A673 (cell line): ENCODE results near the gene ANK2. TPM values are rescaled to one million over a fixed set of nuclear protein-coding genes. Genes with fewer than 3 reads are reported as not detected.
A peak's percentile ranks its signal among the peaks of the same experiment; 100 is the strongest.

ENCODE experiments used
- BruUV-seq: library from RNA; stranded (reverse); fragments of 400-500 nt; replicated peaks from 2 replicates; lab custom pipeline; 2021; lab: Mats Ljungman, UMichigan
- CTCF ChIA-PET: fragments of 300-600 bp; sonication (Branson Sonifier 250); formaldehyde crosslinking; loops from one replicate; lab custom pipeline; 2022; ENCODE audit warnings: antibody characterized with exemption; lab: Charles Lee
- POLR2A ChIA-PET: fragments of 300-600 bp; sonication (Branson Sonifier 250); formaldehyde crosslinking; loops from one replicate; lab custom pipeline; 2022; ENCODE audit warnings: antibody characterized with exemption; ENCODE audit not compliant: low non-redundant PET; lab: Charles Lee
- DNase-seq: peaks from one replicate; pipeline ENCODE4 v3.0.0-alpha.2; 2015; ENCODE audit warnings: low spot score
- H3K27ac ChIP-seq: fragments of 200-600 bp; sonication (generic); 2 replicates; pipeline ENCODE4 v1.5.1; 2016; ENCODE audit warnings: mixed run types, low read depth, mild to moderate bottlenecking, mixed read lengths, antibody characterized with exemption, low read length; ENCODE audit not compliant: poor library complexity, severe bottlenecking
- H3K27me3 ChIP-seq: fragments of 200-600 bp; sonication (generic); replicated peaks from 2 replicates; pipeline ENCODE4 v1.6.1; 2017; ENCODE audit warnings: mixed run types, low read depth, mild to moderate bottlenecking, mixed read lengths, antibody characterized with exemption, low read length; ENCODE audit not compliant: insufficient read depth, poor library complexity
- H3K36me3 ChIP-seq: fragments of 200-600 bp; sonication (generic); 2 replicates; pipeline ENCODE4 v1.6.1; 2016; ENCODE audit warnings: mixed run types, mild to moderate bottlenecking, mixed read lengths, antibody characterized with exemption, low read length; ENCODE audit not compliant: insufficient read depth, poor library complexity, severe bottlenecking
- H3K4me1 ChIP-seq: fragments of 200-600 bp; sonication (generic); 2 replicates; pipeline ENCODE4 v1.6.1; 2017; ENCODE audit warnings: mixed run types, mild to moderate bottlenecking, mixed read lengths, antibody characterized with exemption, low read length; ENCODE audit not compliant: insufficient read depth, poor library complexity, severe bottlenecking
- H3K4me3 ChIP-seq: fragments of 200-600 bp; sonication (generic); 2 replicates; pipeline ENCODE4 v1.5.1; 2016; ENCODE audit warnings: low read depth, mixed run types, mild to moderate bottlenecking, mixed read lengths, low read length; ENCODE audit not compliant: poor library complexity, severe bottlenecking
- H3K9me3 ChIP-seq: fragments of 200-600 bp; sonication (generic); 2 replicates; pipeline ENCODE4 v1.6.1; 2016; ENCODE audit warnings: mixed run types, low read depth, mild to moderate bottlenecking, mixed read lengths, antibody characterized with exemption, low read length; ENCODE audit not compliant: poor library complexity, severe bottlenecking
- EZH2 ChIP-seq: fragments of 200-600 bp; sonication (generic); IDR thresholded peaks from 2 replicates; pipeline ENCODE4 v1.6.1; 2017; ENCODE audit warnings: borderline replicate concordance, low read depth, mild to moderate bottlenecking, mixed read lengths, antibody characterized with exemption, low read length; ENCODE audit not compliant: poor library complexity, severe bottlenecking
- intact Hi-C: fragments of 100-400 bp; cut with micrococcal nuclease; formaldehyde crosslinking; loops from one replicate; pipeline ENCODE4 v1.10.0; 2022; ENCODE audit not compliant: unreplicated experiment
- total RNA-seq: library from RNA; stranded (reverse); gene quantifications from 2 replicates; pipeline ENCODE4 v1.2.3, GENCODE V29; 2021
- TF ChIP-seq, protein P1 (sequence below): fragments of 300-800, 200-600 bp; sonication (generic); conservative IDR thresholded peaks from 2 replicates; pipeline ENCODE4 v1.5.1; 2017; ENCODE audit warnings: low read depth, mild to moderate bottlenecking, antibody characterized with exemption, low read length, moderate library complexity, mixed read lengths

ANK2 gene
- total RNA-seq, 1 experiment from 2014 or later: 12.7 TPM

DNA sequence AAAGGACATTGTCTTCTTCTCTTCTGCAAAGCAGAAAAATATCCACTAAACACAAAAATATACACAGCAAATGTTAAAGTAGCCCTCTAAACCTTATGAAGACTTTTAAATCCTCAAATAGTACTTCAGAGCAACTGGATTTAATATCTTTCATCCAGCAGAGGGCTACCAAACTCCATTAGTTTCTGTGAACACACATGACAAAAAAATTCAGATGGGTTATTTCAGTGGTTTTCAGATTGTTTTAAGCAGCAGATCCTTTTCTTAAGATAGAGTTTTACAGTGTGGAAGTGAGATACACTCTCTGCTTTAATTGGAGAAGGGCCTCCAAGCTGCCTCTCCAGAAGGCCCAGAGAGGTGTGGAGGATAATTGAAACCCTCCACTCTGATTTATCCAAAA lies 56.7 kb downstream of the ANK2 start:
- peak; percentile 60 for DNase-seq
- Histone ChIP-seq H3K4me1 (no peaks in the 10 kb centered on the region), H3K9me3 (no peaks in the 10 kb centered on the region), H3K27me3 (no peaks in the 10 kb centered on the region), H3K27ac (no peak overlapping the region), H3K4me3 (no peak overlapping the region), H3K36me3 (no peaks in the 10 kb centered on the region)
- intact Hi-C loops: loop anchor here (10.0 kb wide), 1 partner anchor 1269 kb away; no protein-coding TSS in a partner anchor
- CTCF ChIA-PET: no interaction called here
- BruUV-seq: no TSS peak
- POLR2A ChIA-PET: no interaction called here
- no peak for TF ChIP-seq EZH2
- TF ChIP-seq, protein P1, sequence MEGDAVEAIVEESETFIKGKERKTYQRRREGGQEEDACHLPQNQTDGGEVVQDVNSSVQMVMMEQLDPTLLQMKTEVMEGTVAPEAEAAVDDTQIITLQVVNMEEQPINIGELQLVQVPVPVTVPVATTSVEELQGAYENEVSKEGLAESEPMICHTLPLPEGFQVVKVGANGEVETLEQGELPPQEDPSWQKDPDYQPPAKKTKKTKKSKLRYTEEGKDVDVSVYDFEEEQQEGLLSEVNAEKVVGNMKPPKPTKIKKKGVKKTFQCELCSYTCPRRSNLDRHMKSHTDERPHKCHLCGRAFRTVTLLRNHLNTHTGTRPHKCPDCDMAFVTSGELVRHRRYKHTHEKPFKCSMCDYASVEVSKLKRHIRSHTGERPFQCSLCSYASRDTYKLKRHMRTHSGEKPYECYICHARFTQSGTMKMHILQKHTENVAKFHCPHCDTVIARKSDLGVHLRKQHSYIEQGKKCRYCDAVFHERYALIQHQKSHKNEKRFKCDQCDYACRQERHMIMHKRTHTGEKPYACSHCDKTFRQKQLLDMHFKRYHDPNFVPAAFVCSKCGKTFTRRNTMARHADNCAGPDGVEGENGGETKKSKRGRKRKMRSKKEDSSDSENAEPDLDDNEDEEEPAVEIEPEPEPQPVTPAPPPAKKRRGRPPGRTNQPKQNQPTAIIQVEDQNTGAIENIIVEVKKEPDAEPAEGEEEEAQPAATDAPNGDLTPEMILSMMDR: peak; percentile 51

DNA sequence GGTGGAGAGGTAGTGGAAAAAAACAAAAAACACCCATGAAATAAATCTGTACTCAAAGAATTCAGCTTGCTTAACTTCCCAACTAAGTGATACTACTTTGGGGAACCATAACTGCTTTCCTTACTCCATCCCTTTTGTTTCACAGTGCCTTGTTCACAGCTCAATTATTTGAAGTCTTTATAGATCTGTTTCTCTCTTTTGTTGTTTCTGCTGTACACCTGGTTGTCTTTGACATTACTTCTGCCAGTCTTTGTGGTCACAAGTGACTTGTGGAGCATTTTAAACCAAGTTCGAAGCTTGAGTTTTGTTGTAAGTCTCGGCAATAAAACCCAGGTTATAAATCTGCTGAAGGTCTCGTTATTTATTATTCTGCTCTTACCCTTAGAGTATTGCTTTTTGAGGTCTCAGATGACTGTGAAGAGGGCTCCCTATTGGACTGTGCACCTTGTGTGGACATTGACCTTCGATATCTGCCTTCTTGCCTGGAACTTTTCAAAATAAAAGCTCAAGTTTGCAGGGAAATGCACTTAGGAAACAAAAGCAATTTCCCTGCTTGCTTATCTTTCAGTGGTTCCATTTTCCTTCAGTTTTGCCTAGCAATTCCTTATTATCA lies 59.8 kb downstream of the ANK2 start:
- Histone ChIP-seq H3K9me3 (no peaks in the 10 kb centered on the region), H3K36me3 (no peaks in the 10 kb centered on the region), H3K4me3 (no peak overlapping the region), H3K27ac (no peak overlapping the region), H3K27me3 (no peaks in the 10 kb centered on the region), H3K4me1 (no peaks in the 10 kb centered on the region)
- POLR2A ChIA-PET: no interaction called here
- no peak for TF ChIP-seq EZH2
- TF ChIP-seq, protein P1: no peak
- CTCF ChIA-PET: no interaction called here
- BruUV-seq: no TSS peak
- DNase-seq: no peak
- intact Hi-C loops: loop anchor here (10.0 kb wide), 1 partner anchor 1266 kb away; no protein-coding TSS in a partner anchor

DNA sequence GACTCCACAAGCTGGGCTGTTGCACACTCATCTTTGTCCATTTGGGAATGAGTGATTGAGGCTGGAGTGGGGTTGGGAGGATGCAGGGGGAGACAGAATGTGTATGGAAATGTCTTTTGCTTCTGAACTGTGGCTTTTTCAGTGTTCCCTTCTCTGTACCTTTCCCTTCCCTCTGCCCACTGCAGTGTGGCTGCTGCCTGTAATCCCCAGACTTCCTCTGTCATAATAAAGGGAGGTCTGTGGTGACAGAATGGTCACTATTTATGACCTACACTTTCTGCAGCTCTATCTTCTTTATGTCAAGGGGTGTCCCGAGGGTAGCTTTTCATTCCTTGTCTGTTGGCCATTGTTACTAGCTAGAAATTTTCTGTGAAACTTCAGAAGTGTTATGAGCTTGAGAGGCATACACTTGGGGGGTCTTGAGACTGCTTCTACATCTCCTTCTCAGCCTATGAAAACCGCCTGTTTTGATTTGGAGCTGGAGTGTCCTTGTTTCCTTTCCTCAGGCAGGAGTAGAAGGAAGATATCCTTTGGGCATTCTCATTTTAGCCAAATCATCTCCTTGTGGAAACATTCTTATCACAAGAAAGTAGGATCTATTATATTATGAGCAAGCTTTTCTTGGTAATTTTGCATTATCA lies 63.0 kb downstream of the ANK2 start:
- no peaks in the 10 kb centered on the region for H3K27me3 ChIP-seq
- no TSS peak for BruUV-seq
- H3K27ac ChIP-seq: no peak overlapping the region
- no peaks in the 10 kb centered on the region for H3K4me1 ChIP-seq
- no peak overlapping the region for H3K4me3 ChIP-seq
- POLR2A ChIA-PET: no interaction called here
- DNase-seq: no peak
- no peaks in the 10 kb centered on the region for H3K36me3 ChIP-seq
- TF ChIP-seq, protein P1: no peak
- no peak for TF ChIP-seq EZH2
- CTCF ChIA-PET: no interaction called here
- intact Hi-C loops: no loop called here
- H3K9me3 ChIP-seq: no peaks in the 10 kb centered on the region
